Loucy (cell line): ENCODE results near the gene AIF1.

Source experiments
- H2AFZ ChIP-seq: fragments of 200-600 bp; sonication (generic); 2 replicates; pipeline ENCODE4 v1.6.0; 2016; ENCODE audit warnings: antibody characterized with exemption, mild to moderate bottlenecking, low read length, moderate library complexity
- H3F3A ChIP-seq: fragments of 200-600 bp; 2 replicates; pipeline ENCODE4 v1.6.0; 2016; ENCODE audit warnings: antibody characterized with exemption, low read depth, mild to moderate bottlenecking
- H3K27me3 ChIP-seq: fragments of 200-600 bp; sonication (generic); 2 replicates; pipeline ENCODE4 v1.6.1; 2014; ENCODE audit warnings: low read length, mild to moderate bottlenecking; ENCODE audit not compliant: insufficient read depth, poor library complexity, severe bottlenecking
- H3K36me3 ChIP-seq: fragments of 200-600 bp; sonication (generic); 2 replicates; pipeline ENCODE4 v1.6.1; 2016; ENCODE audit warnings: low read length; ENCODE audit not compliant: insufficient read depth
- H3K4me1 ChIP-seq: fragments of 200-600 bp; sonication (generic); 2 replicates; pipeline ENCODE4 v1.5.1; 2014; ENCODE audit warnings: low read length, mild to moderate bottlenecking; ENCODE audit not compliant: insufficient read depth, poor library complexity, severe bottlenecking
- H3K4me2 ChIP-seq: fragments of 200-600 bp; sonication (generic); 2 replicates; pipeline ENCODE4 v1.6.0; 2014; ENCODE audit warnings: antibody characterized with exemption, low read length, low read depth, mild to moderate bottlenecking; ENCODE audit not compliant: poor library complexity, severe bottlenecking
- H3K4me3 ChIP-seq: fragments of 200-600 bp; sonication (generic); 2 replicates; pipeline ENCODE4 v1.5.1; 2014; ENCODE audit warnings: low read length, mild to moderate bottlenecking, mixed read lengths; ENCODE audit not compliant: poor library complexity, severe bottlenecking
- H3K79me2 ChIP-seq: fragments of 200-600 bp; sonication (generic); 2 replicates; pipeline ENCODE4 v1.6.1; 2014; ENCODE audit warnings: low read length; ENCODE audit not compliant: insufficient read depth
- H3K9ac ChIP-seq: fragments of 200-600 bp; sonication (generic); 2 replicates; pipeline ENCODE4 v1.6.0; 2014; ENCODE audit warnings: mild to moderate bottlenecking, low read depth, low read length, moderate library complexity; ENCODE audit not compliant: poor library complexity, severe bottlenecking
- H3K9me2 ChIP-seq: fragments of 200-600 bp; sonication (generic); replicated peaks from 2 replicates; pipeline ENCODE4 v1.6.1; 2016; ENCODE audit warnings: low read depth, low read length, mixed read lengths
- H3K9me3 ChIP-seq: fragments of 200-600 bp; sonication (generic); 2 replicates; pipeline ENCODE4 v1.6.1; 2014; ENCODE audit warnings: mild to moderate bottlenecking, antibody characterized with exemption, low read length, low read depth; ENCODE audit not compliant: insufficient read depth
- H4K20me1 ChIP-seq: fragments of 200-600 bp; sonication (generic); 2 replicates; pipeline ENCODE4 v1.6.0; 2014; ENCODE audit warnings: antibody characterized with exemption, low read length, mild to moderate bottlenecking; ENCODE audit not compliant: insufficient read depth, poor library complexity, severe bottlenecking
- CTCF ChIP-seq: fragments of 200-600 bp; sonication (generic); conservative IDR thresholded peaks from 2 replicates; pipeline ENCODE4 v1.5.1; 2014; ENCODE audit warnings: mild to moderate bottlenecking, antibody characterized with exemption, low read length
- EZH2phosphoT487 ChIP-seq: fragments of 200-600 bp; IDR thresholded peaks from 2 replicates; pipeline ENCODE4 v1.6.1; 2018; ENCODE audit warnings: antibody characterized with exemption, mild to moderate bottlenecking, moderate library complexity, borderline replicate concordance

The AIF1 gene

GRCh38 chr6:31636698-31637596 is 21.9 kb downstream of the AIF1 start:
- peaks cover 6% of the 10 kb centered on the region for H3K4me1 ChIP-seq
- no peak for TF ChIP-seq EZH2phosphoT487
- H3F3A ChIP-seq, result peaks cover 19% of the 10 kb centered on the region; the same call in 1 of the 2 replicates
- H3K9me2 ChIP-seq, result no peaks in the 10 kb centered on the region
- no peaks in the 10 kb centered on the region for H3K27me3 ChIP-seq
- H3K36me3 ChIP-seq, result peaks cover 95% of the 10 kb centered on the region
- H3K9me3 ChIP-seq, result no peaks in the 10 kb centered on the region
- H2AFZ ChIP-seq, result no peak overlapping the region
- no peak overlapping the region for H3K4me2 ChIP-seq
- H3K9ac ChIP-seq, result no peak overlapping the region
- H4K20me1 ChIP-seq, result peaks cover 43% of the 10 kb centered on the region
- H3K79me2 ChIP-seq, result peaks cover 26% of the 10 kb centered on the region; the same call in 1 of the 2 replicates
- H3K4me3 ChIP-seq, result no peak overlapping the region

- Histone ChIP-seq H3K9me2 (no peaks in the 10 kb centered on the region), H3K4me1 (no peaks in the 10 kb centered on the region), H3F3A (peaks cover 19% of the 10 kb centered on the region; the same call in 1 of the 2 replicates), H3K9ac (no peak overlapping the region), H4K20me1 (peaks cover 22% of the 10 kb centered on the region), H3K4me2 (no peak overlapping the region), H3K27me3 (no peaks in the 10 kb centered on the region), H3K9me3 (no peaks in the 10 kb centered on the region), H3K36me3 (peaks cover 92% of the 10 kb centered on the region), H3K4me3 (no peak overlapping the region), H3K79me2 (peaks cover 6% of the 10 kb centered on the region; the same call in 1 of the 2 replicates), H2AFZ (no peak overlapping the region)
- TF ChIP-seq CTCF, result no peak
- TF ChIP-seq EZH2phosphoT487, result no peak
These were observed 24.0 kb downstream of the AIF1 start for GRCh38 chr6:31639043-31639442.

- no peaks in the 10 kb centered on the region for H3K27me3 ChIP-seq
- H3K9me3 ChIP-seq, result no peaks in the 10 kb centered on the region
- H2AFZ ChIP-seq, result no peak overlapping the region
- peaks cover 6% of the 10 kb centered on the region; the same call in 1 of the 2 replicates for H3K79me2 ChIP-seq
- no peaks in the 10 kb centered on the region for H3K9me2 ChIP-seq
- H3F3A ChIP-seq, result peaks cover 19% of the 10 kb centered on the region; the same call in 1 of the 2 replicates
- no peak overlapping the region for H3K4me2 ChIP-seq
- peaks cover 19% of the 10 kb centered on the region for H4K20me1 ChIP-seq
- H3K4me1 ChIP-seq, result no peaks in the 10 kb centered on the region
- no peak overlapping the region for H3K4me3 ChIP-seq
- H3K9ac ChIP-seq, result no peak overlapping the region
- H3K36me3 ChIP-seq, result peaks cover 92% of the 10 kb centered on the region
- no peak for TF ChIP-seq EZH2phosphoT487
- TF ChIP-seq CTCF, result no peak
These were observed 24.4 kb downstream of the AIF1 start for GRCh38 chr6:31639449-31639861.
